ENCODE results near the gene FOXN3.

Gene FOXN3

GRCh38 chr14:89430391-89431236 lies 13.6 kb upstream of the FOXN3 start:
- no peak for DNase-seq

DNA sequence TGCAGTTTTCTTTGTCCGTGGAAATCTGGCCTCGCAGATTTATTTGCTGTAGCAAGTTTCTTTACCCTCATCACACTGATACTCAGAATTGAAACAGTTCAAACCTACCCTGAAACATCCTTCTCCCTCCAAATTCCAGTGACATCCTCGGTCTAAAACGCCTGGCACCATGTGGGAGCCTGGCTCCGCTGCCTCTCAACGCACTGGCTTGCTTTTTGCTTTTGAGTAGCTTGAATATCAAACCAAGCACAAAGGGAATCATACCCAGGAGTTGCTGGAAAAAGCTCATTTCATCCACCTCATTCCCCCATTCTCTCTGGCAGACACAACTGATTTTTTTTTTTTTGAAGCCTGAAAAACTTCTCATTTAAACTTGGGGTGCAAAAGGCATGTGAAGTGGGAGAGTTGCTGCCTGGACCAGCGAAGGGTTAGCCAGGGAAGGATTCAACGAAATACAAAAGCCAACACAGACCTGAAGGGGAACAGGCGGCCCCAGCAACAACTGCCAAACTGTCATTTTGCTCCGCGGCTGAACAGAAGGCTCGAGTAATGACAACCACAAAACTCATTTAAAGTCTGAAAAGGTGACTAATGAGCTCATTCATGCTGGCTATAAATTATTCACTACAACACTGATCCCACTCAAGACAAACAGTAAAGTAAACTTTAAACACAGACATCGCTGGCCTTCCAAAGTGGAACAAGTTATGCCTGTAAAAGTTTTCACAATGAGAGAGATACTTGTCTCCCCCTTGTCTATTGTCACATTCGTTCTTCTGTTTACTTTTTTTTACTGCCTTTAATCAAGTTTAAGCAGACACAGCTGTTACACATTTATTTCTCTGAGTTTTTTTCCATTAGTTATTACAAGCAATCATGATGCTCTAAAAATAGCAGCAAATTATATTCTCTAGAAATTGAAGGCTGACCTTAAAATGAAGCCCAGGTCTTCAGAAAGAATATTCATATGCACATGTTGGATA lies 12.5 kb upstream of the FOXN3 start:
- no peak for DNase-seq

GRCh38 chr14:89428546-89429198 lies 11.6 kb upstream of the FOXN3 start:
- peak; percentile 58 to 74 for DNase-seq

DNA sequence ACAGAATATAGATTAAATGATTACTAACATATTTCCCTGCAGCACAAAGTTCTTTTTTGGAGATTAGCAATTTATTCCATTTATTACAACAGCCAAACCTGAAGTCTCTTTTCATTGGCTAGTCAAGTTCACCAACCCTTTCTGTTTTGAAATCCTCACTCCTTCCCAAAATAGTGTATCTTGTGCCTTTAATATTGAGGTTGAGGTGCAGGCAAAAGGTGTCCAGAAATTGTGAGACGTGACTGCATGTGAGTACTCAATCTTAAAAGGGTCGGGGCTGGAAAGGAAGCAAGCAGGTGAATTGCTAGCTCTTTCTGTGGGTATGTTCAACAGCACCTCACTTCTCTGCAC lies 11.1 kb upstream of the FOXN3 start:
- DNase-seq: no peak

DNA sequence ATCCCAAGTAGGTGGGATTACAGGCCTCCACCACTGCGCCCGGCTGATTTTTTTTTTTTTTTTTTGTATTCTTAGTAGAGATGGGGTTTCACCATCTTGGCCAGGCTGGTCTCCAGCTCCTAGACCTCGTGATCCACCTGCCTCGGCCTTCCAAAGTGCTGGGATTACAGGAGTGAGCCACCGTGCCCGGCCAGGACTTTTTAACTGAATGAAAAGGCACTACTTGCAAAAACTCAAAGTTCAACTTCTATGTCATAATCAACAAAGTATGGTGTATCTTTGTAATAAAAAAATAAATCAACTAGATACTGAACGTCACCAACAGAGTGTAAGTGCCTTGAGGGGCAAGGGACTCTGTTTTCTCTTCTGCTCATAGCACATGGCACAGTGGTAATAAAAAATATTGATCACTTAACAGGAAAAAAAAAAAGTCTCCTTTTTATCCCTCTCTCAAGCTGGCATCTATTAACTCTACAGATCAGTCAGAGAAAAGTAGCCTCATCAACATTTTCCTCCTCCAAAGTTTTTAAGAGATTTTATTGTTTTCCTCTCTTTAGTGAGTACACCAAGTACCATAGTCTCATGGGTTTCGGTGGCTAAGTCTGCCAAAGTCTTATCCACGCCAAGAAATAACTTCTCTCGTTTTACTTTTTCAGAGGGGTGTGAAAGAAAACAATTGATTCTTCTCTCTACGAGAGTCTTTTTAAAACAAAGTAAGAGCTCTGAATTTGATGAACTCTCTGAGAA lies 10.6 kb upstream of the FOXN3 start:
- DNase-seq: no peak

GRCh38 chr14:89425931-89426330 lies 8.9 kb upstream of the FOXN3 start:
- DNase-seq: no peak

GRCh38 chr14:89424241-89424640 lies 7.2 kb upstream of the FOXN3 start:
- DNase-seq: no peak

- DNase-seq: no peak
Measured at GRCh38 chr14:89422952-89423345, 5.9 kb upstream of the FOXN3 start.

GRCh38 chr14:89422181-89422951 lies 5.3 kb upstream of the FOXN3 start:
- no peak for DNase-seq

GRCh38 chr14:89420502-89420901 lies 3.5 kb upstream of the FOXN3 start:
- DNase-seq: peak in 1 of 2 experiments; percentile 48

DNA sequence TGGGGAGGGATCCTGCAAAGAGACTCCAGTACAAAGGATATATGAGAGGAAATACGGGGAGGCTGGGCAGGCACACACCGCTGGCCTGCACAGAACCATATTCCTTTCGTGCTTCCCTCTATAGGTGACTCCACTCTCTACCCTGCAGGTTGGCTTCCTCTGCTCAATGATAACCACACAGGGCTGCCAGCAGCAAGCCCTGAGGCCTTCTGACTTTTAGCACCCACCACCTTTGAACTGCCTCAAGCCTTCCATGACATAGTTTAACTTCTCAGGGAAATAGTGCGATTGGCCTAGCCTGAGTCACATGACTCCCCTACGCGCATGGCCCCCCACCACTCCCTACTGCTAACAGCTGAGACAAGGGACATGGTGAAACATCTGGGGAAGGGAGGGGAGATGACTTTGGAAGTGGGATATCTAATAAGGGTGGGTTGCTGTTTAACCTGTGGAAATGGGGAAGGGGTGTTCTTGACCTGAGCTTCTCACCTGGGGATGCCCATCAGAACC lies 3.0 kb upstream of the FOXN3 start:
- DNase-seq: no peak

- no peak for DNase-seq
Measured at GRCh38 chr14:89418976-89419375, 1.9 kb upstream of the FOXN3 start.

DNA sequence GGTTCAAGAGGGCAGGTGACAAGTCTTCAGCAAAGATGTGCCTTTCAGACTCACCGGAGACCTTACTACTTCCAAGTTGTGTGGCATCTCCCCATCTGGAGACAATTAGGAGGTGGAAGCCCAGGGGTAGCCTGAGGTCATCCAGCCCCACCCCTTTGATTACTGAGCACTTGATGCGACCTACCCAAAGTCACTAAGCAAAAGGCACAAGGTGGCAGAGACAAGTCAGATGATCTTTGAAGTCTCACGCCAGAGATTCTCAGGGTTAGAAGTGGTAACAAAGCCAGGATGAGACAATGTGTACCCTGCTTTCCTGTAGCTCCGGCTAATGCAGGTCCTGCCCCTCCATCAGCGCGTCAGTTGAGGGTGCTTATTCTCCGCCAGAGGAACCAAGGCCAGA lies 1.4 kb upstream of the FOXN3 start:
- DNase-seq: no peak

- DNase-seq: peak; percentile 36 to 61
Measured at GRCh38 chr14:89417465-89418225, 612 bp upstream of the FOXN3 start.

- peak; percentile 93 to 98 for DNase-seq
Measured at GRCh38 chr14:89416002-89416995, 734 bp downstream of the FOXN3 start.

GRCh38 chr14:89415159-89415558 lies 1.9 kb downstream of the FOXN3 start:
- DNase-seq: no peak

GRCh38 chr14:89411976-89412375 lies 5.1 kb downstream of the FOXN3 start:
- DNase-seq: no peak

DNA sequence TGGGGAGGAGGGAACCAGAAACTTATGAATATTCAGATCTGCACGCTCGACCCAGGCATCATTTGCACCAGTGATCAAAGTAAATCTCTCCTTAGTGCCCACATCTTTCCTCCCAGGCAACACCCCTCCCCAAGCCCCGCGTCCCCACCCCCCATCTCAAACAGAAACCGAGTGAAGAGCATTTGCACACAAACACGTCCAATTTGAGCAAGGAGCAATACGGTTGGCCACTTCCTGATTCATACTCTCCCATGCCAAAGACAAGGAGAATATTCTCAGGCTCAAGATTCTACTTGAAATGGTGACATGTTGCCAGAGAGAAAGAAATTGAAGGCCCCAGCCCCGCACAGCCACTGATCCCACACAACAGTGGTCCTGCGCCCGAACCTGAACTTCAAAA lies 7.1 kb downstream of the FOXN3 start:
- DNase-seq: no peak

GRCh38 chr14:89408907-89409700 lies 7.9 kb downstream of the FOXN3 start:
- DNase-seq: no peak
